Muscle of leg (tissue), 11 donors: ENCODE results near the gene ZFP36L2. TPM values are rescaled to one million over a fixed set of nuclear protein-coding genes. Genes with fewer than 3 reads are reported as not detected.
A peak's percentile ranks its signal among the peaks of the same experiment; 100 is the strongest.

Experiments
- DNase-seq: peaks from one replicate; pipeline ENCODE4 v3.0.0; 2013
- H3K27ac ChIP-seq: one replicate; pipeline ENCODE4 v1.5.1; 2013; ENCODE audit warnings: mild to moderate bottlenecking, low read length, control low read depth
- H3K27me3 ChIP-seq: one replicate; pipeline ENCODE4 v1.6.1; 2013; ENCODE audit warnings: low read length; ENCODE audit not compliant: control insufficient read depth, insufficient read depth
- H3K36me3 ChIP-seq: one replicate; pipeline ENCODE4 v1.6.1; 2013; ENCODE audit warnings: low read length; ENCODE audit not compliant: control insufficient read depth, insufficient read depth
- H3K4me1 ChIP-seq: one replicate; pipeline ENCODE4 v1.6.1; 2013; ENCODE audit warnings: low read length; ENCODE audit not compliant: control insufficient read depth, insufficient read depth
- H3K4me3 ChIP-seq: one replicate; pipeline ENCODE4 v1.5.1; 2013; ENCODE audit warnings: low read length, control low read depth
- H3K9me3 ChIP-seq: replicated peaks from 2 replicates; pipeline ENCODE4 v1.6.1; 2013; ENCODE audit warnings: low read depth, low read length; ENCODE audit not compliant: control insufficient read depth
- WGBS: methylation state at CpG from one replicate; pipeline ENCODE4 v1.1.5; 2013; ENCODE audit warnings: missing lambda C conversion rate; ENCODE audit not compliant: insufficient coverage; 5-methylcytosine and 5-hydroxymethylcytosine counted together
- polyA plus RNA-seq, 8 donors: library from polyadenylated mRNA; unstranded; fragments of 120-200 nt; gene quantifications; one replicate each; pipeline versions ENCODE4 v1.2.1 to v1.2.3, GENCODE V29; 2013; ENCODE audit warnings: inconsistent platforms in 1 of 8, low replicate concordance in 1 of 8; ENCODE audit not compliant: insufficient read length in 8 of 8, insufficient read depth in 1 of 8
- total RNA-seq: library from RNA; stranded (reverse); fragments of 120-200 nt; gene quantifications from one replicate; pipeline ENCODE4 v1.2.4, GENCODE V29; 2013

The ZFP36L2 gene
- total and polyA plus RNA-seq, 9 donors = 12.0 to 82.2 (median 66.7) TPM

GRCh38 chr2:43225093-43225787, 1.2 kb downstream of the ZFP36L2 start:
- Histone ChIP-seq H3K9me3 (no peaks in the 10 kb centered on the region), H3K4me1 (peaks cover 33% of the 10 kb centered on the region), H3K4me3 (peak overlapping the region; percentile 96), H3K27me3 (no peaks in the 10 kb centered on the region), H3K27ac (peak overlapping the region; percentile 98), H3K36me3 (peaks cover 25% of the 10 kb centered on the region)
- DNase-seq = peak; percentile 78
- under 1% methylated on average over 73 of the region's 74 CpGs for WGBS

GRCh38 chr2:43224571-43225092, 1.8 kb downstream of the ZFP36L2 start:
- no peaks in the 10 kb centered on the region for H3K9me3 ChIP-seq
- WGBS = under 1% methylated on average over 74 of the region's 74 CpGs
- peaks cover 21% of the 10 kb centered on the region for H3K36me3 ChIP-seq
- DNase-seq = peak; percentile 46
- no peak overlapping the region for H3K27ac ChIP-seq
- peaks cover 39% of the 10 kb centered on the region for H3K4me1 ChIP-seq
- H3K4me3 ChIP-seq = peak overlapping the region; percentile 96
- H3K27me3 ChIP-seq = no peaks in the 10 kb centered on the region

GRCh38 chr2:43224131-43224570, 2.3 kb downstream of the ZFP36L2 start:
- H3K36me3 ChIP-seq = peaks cover 21% of the 10 kb centered on the region
- no peaks in the 10 kb centered on the region for H3K9me3 ChIP-seq
- H3K27ac ChIP-seq = peak overlapping the region; percentile 94
- no peaks in the 10 kb centered on the region for H3K27me3 ChIP-seq
- DNase-seq = peak; percentile 88
- peak overlapping the region; percentile 96 for H3K4me3 ChIP-seq
- under 1% methylated on average over 35 of the region's 41 CpGs for WGBS
- H3K4me1 ChIP-seq = peaks cover 43% of the 10 kb centered on the region

GRCh38 chr2:43223521-43224001, 2.8 kb downstream of the ZFP36L2 start:
- 0% methylated on average over 2 of the region's 4 CpGs for WGBS
- DNase-seq = peak; percentile 56
- no peaks in the 10 kb centered on the region for H3K9me3 ChIP-seq
- H3K27ac ChIP-seq = peak overlapping the region; percentile 94
- H3K27me3 ChIP-seq = no peaks in the 10 kb centered on the region
- H3K4me3 ChIP-seq = peak overlapping the region; percentile 96
- peaks cover 44% of the 10 kb centered on the region for H3K4me1 ChIP-seq
- peaks cover 21% of the 10 kb centered on the region for H3K36me3 ChIP-seq

GRCh38 chr2:43222475-43223309, 3.7 kb downstream of the ZFP36L2 start:
- Histone ChIP-seq H3K27ac (peak overlapping the region; percentile 94), H3K4me3 (peak overlapping the region; percentile 96), H3K9me3 (no peaks in the 10 kb centered on the region), H3K27me3 (no peaks in the 10 kb centered on the region), H3K4me1 (peaks cover 45% of the 10 kb centered on the region), H3K36me3 (peaks cover 21% of the 10 kb centered on the region)
- no CpG with 5 or more reads among the region's 8 CpGs for WGBS
- DNase-seq = peak; percentile 55

GRCh38 chr2:43221763-43222474, 4.5 kb downstream of the ZFP36L2 start:
- peak; percentile 99 for DNase-seq
- Histone ChIP-seq H3K4me1 (peaks cover 44% of the 10 kb centered on the region), H3K27ac (peak overlapping the region; percentile 94), H3K27me3 (no peaks in the 10 kb centered on the region), H3K4me3 (peak overlapping the region; percentile 96), H3K9me3 (no peaks in the 10 kb centered on the region), H3K36me3 (peaks cover 21% of the 10 kb centered on the region)
- WGBS = 0% methylated on average over 6 of the region's 8 CpGs

- H3K36me3 ChIP-seq = peaks cover 21% of the 10 kb centered on the region
- peak; percentile 94 for DNase-seq
- 0% methylated on average over 4 of the region's 16 CpGs for WGBS
- no peaks in the 10 kb centered on the region for H3K27me3 ChIP-seq
- peak overlapping the region; percentile 96 for H3K4me3 ChIP-seq
- peaks cover 44% of the 10 kb centered on the region for H3K4me1 ChIP-seq
- no peaks in the 10 kb centered on the region for H3K9me3 ChIP-seq
- peak overlapping the region; percentile 94 for H3K27ac ChIP-seq
These were observed 5.2 kb downstream of the ZFP36L2 start for GRCh38 chr2:43221124-43221762.

- no peaks in the 10 kb centered on the region for H3K27me3 ChIP-seq
- peak overlapping the region; percentile 96 for H3K4me3 ChIP-seq
- H3K27ac ChIP-seq = peak overlapping the region; percentile 94
- peaks cover 21% of the 10 kb centered on the region for H3K36me3 ChIP-seq
- no CpG with 5 or more reads among the region's 5 CpGs for WGBS
- H3K4me1 ChIP-seq = peaks cover 49% of the 10 kb centered on the region
- no peaks in the 10 kb centered on the region for H3K9me3 ChIP-seq
- no peak for DNase-seq
These were observed 5.7 kb downstream of the ZFP36L2 start for GRCh38 chr2:43220760-43221123.

GRCh38 chr2:43220229-43220751, 6.1 kb downstream of the ZFP36L2 start:
- no peaks in the 10 kb centered on the region for H3K27me3 ChIP-seq
- H3K27ac ChIP-seq = peak overlapping the region; percentile 94
- peaks cover 20% of the 10 kb centered on the region for H3K36me3 ChIP-seq
- no peaks in the 10 kb centered on the region for H3K9me3 ChIP-seq
- peaks cover 52% of the 10 kb centered on the region for H3K4me1 ChIP-seq
- H3K4me3 ChIP-seq = peak overlapping the region; percentile 96
- 5% methylated on average over 5 of the region's 10 CpGs for WGBS
- DNase-seq = peak; percentile 57
